ENCODE measurements around the gene IGF1R.

IGF1R gene

DNA sequence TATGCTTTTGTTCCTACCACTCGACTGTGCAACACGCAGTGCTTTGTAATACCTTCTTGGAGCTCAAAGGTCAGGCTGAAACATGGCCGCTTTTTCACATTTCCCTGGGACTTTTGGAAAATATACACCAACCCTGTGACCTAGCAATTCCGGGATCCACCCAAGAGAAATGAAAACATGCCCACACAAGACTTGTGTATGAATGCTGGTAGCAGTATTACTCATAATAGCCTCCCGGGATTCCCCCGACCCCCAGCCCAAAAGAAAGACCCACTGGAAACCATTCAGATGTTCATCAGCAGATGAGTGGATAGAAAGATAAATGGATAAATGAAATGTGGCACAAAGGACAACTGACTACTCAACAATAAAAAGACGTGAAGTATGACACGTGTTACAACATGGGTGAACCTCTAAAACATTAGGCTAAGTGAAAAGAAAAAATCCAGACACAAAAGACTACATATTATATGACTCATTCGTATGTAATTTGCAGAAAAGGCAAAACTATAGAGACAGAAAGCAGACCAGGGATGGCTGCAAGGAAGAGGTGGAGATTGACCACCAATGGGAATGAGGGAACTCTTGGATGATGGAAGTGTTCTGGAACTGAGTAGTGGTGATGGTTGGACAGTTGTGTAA is 255.2 kb downstream of the IGF1R start:
- Mint-ChIP-seq H3K4me1 (ENCODE audit: low read depth in 2 of 2) (peaks cover 0 to 2% of the 10 kb centered on the region in 2 donors), H3K4me3 (no peak overlapping the region), H3K27ac (no peak overlapping the region), H3K36me3 (ENCODE audit: insufficient read depth) (peaks cover 4% of the 10 kb centered on the region), H3K9me3 (no peaks in the 10 kb centered on the region), H3K27me3 (peaks cover 0 to 16% of the 10 kb centered on the region in 2 donors)
- ATAC-seq (replicated peaks) (no peak), DNase-seq (no peak)

GRCh38 chr15:98904544-98904943 is 256.2 kb downstream of the IGF1R start:
- ATAC-seq (replicated peaks) (no peak), DNase-seq (no peak)
- Mint-ChIP-seq H3K4me3 (no peak overlapping the region), H3K4me1 (ENCODE audit: low read depth in 2 of 2) (peaks cover 0 to 2% of the 10 kb centered on the region in 2 donors), H3K27me3 (peaks cover 0 to 18% of the 10 kb centered on the region in 2 donors), H3K36me3 (ENCODE audit: insufficient read depth) (peaks cover 3% of the 10 kb centered on the region), H3K9me3 (no peaks in the 10 kb centered on the region), H3K27ac (no peak overlapping the region)

- H3K36me3 Mint-ChIP-seq (ENCODE audit: insufficient read depth), result peaks cover 3% of the 10 kb centered on the region
- H3K27me3 Mint-ChIP-seq, result peaks cover 0 to 24% of the 10 kb centered on the region in 2 donors
- H3K27ac Mint-ChIP-seq, result no peak overlapping the region
- no peaks in the 10 kb centered on the region for H3K9me3 Mint-ChIP-seq
- peaks cover 0 to 2% of the 10 kb centered on the region in 2 donors for H3K4me1 Mint-ChIP-seq (ENCODE audit: low read depth in 2 of 2)
- no peak overlapping the region for H3K4me3 Mint-ChIP-seq
- ATAC-seq (replicated peaks), result no peak
- DNase-seq, result no peak
Measured at GRCh38 chr15:98905963-98906711, 257.8 kb downstream of the IGF1R start.

DNA sequence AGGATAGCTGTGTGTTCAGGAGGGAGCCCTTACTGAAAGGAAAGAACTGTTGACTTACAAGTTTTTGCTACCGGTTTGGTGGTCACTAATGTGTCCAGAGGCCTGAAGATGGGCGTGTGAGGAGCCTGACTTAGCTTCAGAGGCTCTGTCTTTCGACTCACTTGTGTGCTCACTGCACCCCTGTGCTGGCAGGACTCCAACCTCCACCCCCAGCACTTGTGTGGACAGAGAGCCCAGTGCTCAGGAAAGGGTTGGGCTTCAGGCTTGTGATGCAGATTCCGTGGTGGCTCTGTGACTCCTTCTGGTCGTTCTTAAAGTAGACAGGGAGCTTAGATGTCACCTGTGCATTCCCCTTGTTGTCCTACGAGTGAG is 258.4 kb downstream of the IGF1R start:
- H3K4me3 Mint-ChIP-seq, result no peak overlapping the region
- no peaks in the 10 kb centered on the region for H3K4me1 Mint-ChIP-seq (ENCODE audit: low read depth in 2 of 2)
- H3K36me3 Mint-ChIP-seq (ENCODE audit: insufficient read depth), result peaks cover 3% of the 10 kb centered on the region
- H3K27me3 Mint-ChIP-seq, result peaks cover 0 to 21% of the 10 kb centered on the region in 2 donors
- H3K27ac Mint-ChIP-seq, result no peak overlapping the region
- H3K9me3 Mint-ChIP-seq, result no peaks in the 10 kb centered on the region
- ATAC-seq (replicated peaks) (no peak), DNase-seq (no peak)

DNA sequence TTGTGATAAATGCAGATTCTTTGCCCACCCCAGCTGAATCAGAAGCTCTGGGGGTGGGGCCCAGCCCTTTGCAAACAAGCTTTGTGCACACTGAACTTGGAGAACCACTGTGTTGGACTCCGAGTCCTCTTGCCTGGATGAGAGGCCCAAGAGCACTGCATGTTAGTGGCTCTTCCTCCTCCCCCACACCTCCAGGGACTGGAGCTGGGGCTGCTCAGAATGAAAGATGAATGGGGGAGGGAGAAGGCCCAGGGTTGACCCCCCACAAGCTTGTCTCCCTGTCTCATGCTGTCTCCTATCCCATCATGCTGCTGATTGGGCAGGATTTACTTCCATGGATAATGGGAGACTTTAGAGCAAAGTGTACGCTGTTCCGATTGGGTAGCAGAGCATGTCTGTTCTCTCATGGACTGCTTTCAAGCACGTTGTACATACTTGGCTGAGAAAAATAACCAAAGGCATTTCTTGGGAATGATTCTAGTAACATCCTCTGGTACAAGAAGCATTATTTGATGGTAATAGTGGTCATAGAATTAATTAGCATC is 259.7 kb downstream of the IGF1R start:
- DNase-seq, result no peak
- Mint-ChIP-seq H3K4me1 (ENCODE audit: low read depth in 2 of 2) (no peaks in the 10 kb centered on the region), H3K27me3 (peaks cover 0 to 18% of the 10 kb centered on the region in 2 donors), H3K4me3 (no peak overlapping the region), H3K36me3 (ENCODE audit: insufficient read depth) (peaks cover 7% of the 10 kb centered on the region), H3K9me3 (no peaks in the 10 kb centered on the region), H3K27ac (no peak overlapping the region)
- ATAC-seq (replicated peaks), result no peak

- ATAC-seq (replicated peaks) (no peak), DNase-seq (no peak)
- Mint-ChIP-seq H3K27me3 (peaks cover 0 to 13% of the 10 kb centered on the region in 2 donors), H3K9me3 (no peaks in the 10 kb centered on the region), H3K36me3 (ENCODE audit: insufficient read depth) (peaks cover 7% of the 10 kb centered on the region), H3K4me3 (no peak overlapping the region), H3K27ac (no peak overlapping the region), H3K4me1 (ENCODE audit: low read depth in 2 of 2) (no peaks in the 10 kb centered on the region)
Measured at GRCh38 chr15:98909968-98910885, 261.9 kb downstream of the IGF1R start.

DNA sequence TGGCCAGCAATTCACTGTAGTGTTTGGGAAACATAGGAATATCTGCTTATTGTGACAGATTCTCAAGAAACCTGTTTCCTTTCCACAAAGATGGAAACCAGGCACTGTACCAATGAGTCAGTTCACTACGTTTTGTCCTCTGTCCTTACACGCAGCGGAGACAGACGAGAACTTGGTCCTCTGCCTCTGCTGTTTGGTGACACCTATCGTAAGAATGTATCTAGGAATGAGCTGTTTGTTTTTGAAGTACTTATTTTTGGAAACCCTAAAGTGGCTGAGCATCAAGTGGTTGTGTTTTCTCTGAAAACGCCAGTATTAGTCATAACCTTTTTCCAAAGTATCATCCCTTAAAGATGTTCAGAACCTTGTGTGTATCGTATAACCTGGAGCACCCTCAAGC is 266.3 kb downstream of the IGF1R start:
- H3K27ac Mint-ChIP-seq, result no peak overlapping the region
- H3K36me3 Mint-ChIP-seq (ENCODE audit: insufficient read depth), result peaks cover 7% of the 10 kb centered on the region
- H3K4me1 Mint-ChIP-seq (ENCODE audit: low read depth in 2 of 2), result no peaks in the 10 kb centered on the region
- no peak for DNase-seq
- no peak for ATAC-seq (replicated peaks)
- H3K27me3 Mint-ChIP-seq, result peaks cover 0 to 16% of the 10 kb centered on the region in 2 donors
- H3K4me3 Mint-ChIP-seq, result no peak overlapping the region
- no peaks in the 10 kb centered on the region for H3K9me3 Mint-ChIP-seq

GRCh38 chr15:98916826-98917225 is 268.5 kb downstream of the IGF1R start:
- H3K9me3 Mint-ChIP-seq, result no peaks in the 10 kb centered on the region
- H3K27ac Mint-ChIP-seq, result no peak overlapping the region
- no peak overlapping the region for H3K4me3 Mint-ChIP-seq
- peaks cover 4 to 7% of the 10 kb centered on the region in 2 donors for H3K4me1 Mint-ChIP-seq (ENCODE audit: low read depth in 2 of 2)
- H3K36me3 Mint-ChIP-seq (ENCODE audit: insufficient read depth), result peaks cover 4% of the 10 kb centered on the region
- peaks cover 0 to 15% of the 10 kb centered on the region in 2 donors for H3K27me3 Mint-ChIP-seq
- DNase-seq (no peak), ATAC-seq (replicated peaks) (no peak)

- DNase-seq, result no peak
- peaks cover 5% of the 10 kb centered on the region for H3K36me3 Mint-ChIP-seq (ENCODE audit: insufficient read depth)
- no peak for ATAC-seq (replicated peaks)
- peaks cover 4 to 7% of the 10 kb centered on the region in 2 donors for H3K4me1 Mint-ChIP-seq (ENCODE audit: low read depth in 2 of 2)
- H3K27me3 Mint-ChIP-seq, result peaks cover 0 to 15% of the 10 kb centered on the region in 2 donors
- no peak overlapping the region for H3K4me3 Mint-ChIP-seq
- no peaks in the 10 kb centered on the region for H3K9me3 Mint-ChIP-seq
- no peak overlapping the region for H3K27ac Mint-ChIP-seq
Measured at GRCh38 chr15:98917417-98917816, 269.1 kb downstream of the IGF1R start.

GRCh38 chr15:98920091-98920880 is 271.9 kb downstream of the IGF1R start:
- H3K4me1 Mint-ChIP-seq (ENCODE audit: low read depth in 2 of 2), result peaks cover 4 to 7% of the 10 kb centered on the region in 2 donors
- no peak overlapping the region for H3K4me3 Mint-ChIP-seq
- H3K36me3 Mint-ChIP-seq (ENCODE audit: insufficient read depth), result peaks cover 13% of the 10 kb centered on the region
- peaks cover 0 to 13% of the 10 kb centered on the region in 2 donors for H3K27me3 Mint-ChIP-seq
- ATAC-seq (replicated peaks) (no peak), DNase-seq (no peak)
- H3K9me3 Mint-ChIP-seq, result no peaks in the 10 kb centered on the region
- no peak overlapping the region for H3K27ac Mint-ChIP-seq

GRCh38 chr15:98923171-98923570 is 274.8 kb downstream of the IGF1R start:
- H3K27me3 Mint-ChIP-seq, result peaks cover 0 to 5% of the 10 kb centered on the region in 2 donors
- H3K4me3 Mint-ChIP-seq, result no peak overlapping the region
- DNase-seq, result no peak
- peaks cover 4 to 7% of the 10 kb centered on the region in 2 donors for H3K4me1 Mint-ChIP-seq (ENCODE audit: low read depth in 2 of 2)
- no peaks in the 10 kb centered on the region for H3K9me3 Mint-ChIP-seq
- H3K36me3 Mint-ChIP-seq (ENCODE audit: insufficient read depth), result peaks cover 16% of the 10 kb centered on the region
- H3K27ac Mint-ChIP-seq, result no peak overlapping the region
- ATAC-seq (replicated peaks), result no peak

- H3K36me3 Mint-ChIP-seq (ENCODE audit: insufficient read depth), result peaks cover 16% of the 10 kb centered on the region
- DNase-seq, result no peak
- H3K27me3 Mint-ChIP-seq, result peaks cover 0 to 5% of the 10 kb centered on the region in 2 donors
- peaks cover 4 to 7% of the 10 kb centered on the region in 2 donors for H3K4me1 Mint-ChIP-seq (ENCODE audit: low read depth in 2 of 2)
- no peak overlapping the region for H3K4me3 Mint-ChIP-seq
- no peak overlapping the region for H3K27ac Mint-ChIP-seq
- no peaks in the 10 kb centered on the region for H3K9me3 Mint-ChIP-seq
- ATAC-seq (replicated peaks), result no peak
Measured at GRCh38 chr15:98923579-98923978, 275.2 kb downstream of the IGF1R start.

Measured in effector memory CD8-positive, alpha-beta T cell (primary cell).